ENCODE measurements around the gene PRKCH. TPM values are rescaled to one million over a fixed set of nuclear protein-coding genes. Genes with fewer than 3 reads are reported as not detected.

PRKCH gene
- total and polyA plus RNA-seq, 2 of the 13 experiments (the other 11 are each of a cell fraction or from before 2014, with no cell fraction given): 0.48 to 1.3 TPM

DNA sequence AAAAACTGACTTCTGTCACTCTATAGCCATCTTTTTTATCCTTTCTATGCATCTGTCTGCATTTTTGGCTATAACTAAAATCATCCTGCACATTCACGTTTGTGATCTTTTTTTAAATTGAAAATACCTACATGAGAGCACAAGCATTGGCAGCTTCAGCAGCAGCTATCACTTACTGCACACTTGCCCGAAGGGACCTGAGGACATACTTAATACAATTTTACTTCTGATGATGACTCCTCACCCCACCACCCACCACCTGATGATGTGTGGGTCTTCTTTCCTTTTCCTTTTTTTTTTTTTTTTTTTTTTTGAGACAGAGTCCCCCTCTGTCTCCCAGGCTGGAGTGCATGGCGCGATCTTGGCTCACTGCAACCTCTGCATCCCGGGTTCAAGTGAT lies 160.3 kb downstream of the PRKCH start:
- in situ Hi-C loops (cut with HindIII; ENCODE audit: extremely low pct_ligation_motif_present, low pct_unique_long_range_greater_than_20kb) (no loop called here), intact Hi-C loops (cut with micrococcal nuclease; ENCODE audit: unreplicated experiment) (no loop called here)
- 89% methylated on average over 5 of the region's 5 CpGs for WGBS (ENCODE audit: low lambda C conversion rate)
- FAIRE-seq: no peak
- ChIA-PET POLR2A (no interaction called here), CTCF (ENCODE audit: low intra/inter-chr PET ratio, low total read pairs) (no interaction called here)
- H3K4me3 ChIP-seq (replicated peaks in 1 of 3; ENCODE audit: insufficient read depth in 1 of 3, low read depth in 2 of 3, low read length in 3 of 3): no peak overlapping the region
- no peak overlapping the region for H2AFZ ChIP-seq (ENCODE audit: low read length)
- BruUV-seq (replicated peaks): no TSS peak
- no peak for ATAC-seq
- H3K9me3 ChIP-seq (ENCODE audit: low read length): no peaks in the 10 kb centered on the region
- no peak overlapping the region for H3K9ac ChIP-seq (ENCODE audit: insufficient read depth, low read depth, low read length)
- H3K4me1 ChIP-seq (ENCODE audit: insufficient read depth, low read length): peaks cover 13% of the 10 kb centered on the region
- H3K36me3 ChIP-seq (replicated peaks in 1 of 2; ENCODE audit: control insufficient read depth in 1 of 2, insufficient read depth in 2 of 2, low read length in 2 of 2): no peaks in the 10 kb centered on the region
- no peak overlapping the region for H3K4me2 ChIP-seq (ENCODE audit: low read depth, low read length)
- TF ChIP-seq TBX3 (IDR thresholded peaks at IDR 0.05; ENCODE audit: borderline replicate concordance) (no peak), ZFP36L2 (CRISPR knock-in tag; IDR thresholded peaks at IDR 0.05) (no peak), ZNF546 (CRISPR knock-in tag; conservative IDR thresholded peaks at IDR 0.05) (no peak), SP4 (CRISPR knock-in tag; IDR thresholded peaks at IDR 0.05) (no peak), SCMH1 (CRISPR knock-in tag; IDR thresholded peaks at IDR 0.05; ENCODE audit: borderline replicate concordance) (no peak), ZFYVE20 (CRISPR knock-in tag; IDR thresholded peaks at IDR 0.05; ENCODE audit: borderline replicate concordance, low read depth) (no peak), ZNF879 (CRISPR knock-in tag; IDR thresholded peaks at IDR 0.05) (no peak), ELF3 (CRISPR knock-in tag; IDR thresholded peaks at IDR 0.05) (no peak), ZSCAN29 (CRISPR knock-in tag; conservative IDR thresholded peaks at IDR 0.05) (no peak), MBD4 (IDR thresholded peaks at IDR 0.05; ENCODE audit: borderline replicate concordance, low read length) (no peak), POLR2A (IDR thresholded peaks at IDR 0.05; ENCODE audit: insufficient read depth in 1 of 2, low read depth in 2 of 2, low read length in 2 of 2) (no peak), FOXP1 (IDR thresholded peaks at IDR 0.05) (no peak), FOXP1 (CRISPR knock-in tag; IDR thresholded peaks at IDR 0.05) (no peak), RARG (CRISPR knock-in tag; IDR thresholded peaks at IDR 0.05; ENCODE audit: low read depth) (no peak)
- TF ChIP-seq, protein P1, sequence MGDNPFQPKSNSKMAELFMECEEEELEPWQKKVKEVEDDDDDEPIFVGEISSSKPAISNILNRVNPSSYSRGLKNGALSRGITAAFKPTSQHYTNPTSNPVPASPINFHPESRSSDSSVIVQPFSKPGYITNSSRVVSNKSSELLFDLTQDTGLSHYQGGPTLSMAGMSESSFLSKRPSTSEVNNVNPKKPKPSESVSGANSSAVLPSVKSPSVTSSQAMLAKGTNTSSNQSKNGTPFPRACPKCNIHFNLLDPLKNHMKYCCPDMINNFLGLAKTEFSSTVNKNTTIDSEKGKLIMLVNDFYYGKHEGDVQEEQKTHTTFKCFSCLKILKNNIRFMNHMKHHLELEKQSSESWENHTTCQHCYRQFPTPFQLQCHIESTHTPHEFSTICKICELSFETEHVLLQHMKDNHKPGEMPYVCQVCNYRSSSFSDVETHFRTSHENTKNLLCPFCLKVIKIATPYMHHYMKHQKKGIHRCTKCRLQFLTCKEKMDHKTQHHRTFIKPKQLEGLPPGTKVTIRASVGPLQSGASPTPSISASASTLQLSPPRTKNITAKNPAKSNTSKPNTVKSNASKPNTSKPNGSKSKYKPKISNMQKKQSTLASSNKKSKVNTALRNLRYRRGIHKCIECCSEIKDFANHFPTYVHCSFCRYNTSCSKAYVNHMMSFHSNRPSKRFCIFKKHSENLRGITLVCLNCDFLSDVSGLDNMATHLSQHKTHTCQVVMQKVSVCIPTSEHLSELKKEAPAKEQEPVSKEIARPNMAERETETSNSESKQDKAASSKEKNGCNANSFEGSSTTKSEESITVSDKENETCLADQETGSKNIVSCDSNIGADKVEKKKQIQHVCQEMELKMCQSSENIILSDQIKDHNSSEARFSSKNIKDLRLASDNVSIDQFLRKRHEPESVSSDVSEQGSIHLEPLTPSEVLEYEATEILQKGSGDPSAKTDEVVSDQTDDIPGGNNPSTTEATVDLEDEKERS (CRISPR knock-in tag; IDR thresholded peaks at IDR 0.05): no peak
- no peaks in the 10 kb centered on the region for H3K79me2 ChIP-seq (ENCODE audit: insufficient read depth, low read length)
- no peak for DNase-seq (ENCODE audit: low spot score)
- H4K20me1 ChIP-seq (ENCODE audit: insufficient read depth, low read length): no peaks in the 10 kb centered on the region
- no peaks in the 10 kb centered on the region for H3K27me3 ChIP-seq (ENCODE audit: control insufficient read depth in 1 of 2, insufficient read depth in 2 of 2, low read length in 2 of 2)
- H3K27ac ChIP-seq (ENCODE audit: extremely low read length, insufficient read depth, low read length): no peak overlapping the region
